GM12801 (cell line): ENCODE measurements around the gene SCN7A.

Source experiments
- CTCF ChIP-seq: IDR thresholded peaks from one replicate; pipeline ENCODE4 v1.5.1; 2011; ENCODE audit warnings: control low read depth; ENCODE audit not compliant: insufficient read length; ENCODE audit errors: extremely low read depth

SCN7A gene

GRCh38 chr2:166375195-166375735 lies 118.8 kb downstream of the SCN7A start:
- TF ChIP-seq CTCF = no peak

GRCh38 chr2:166373951-166374350 lies 120.1 kb downstream of the SCN7A start:
- TF ChIP-seq CTCF = no peak

GRCh38 chr2:166373539-166373938 lies 120.5 kb downstream of the SCN7A start:
- no peak for TF ChIP-seq CTCF

GRCh38 chr2:166373105-166373504 lies 120.9 kb downstream of the SCN7A start:
- no peak for TF ChIP-seq CTCF

- no peak for TF ChIP-seq CTCF
These were observed 122.0 kb downstream of the SCN7A start for GRCh38 chr2:166372046-166372445.

- no peak for TF ChIP-seq CTCF
These were observed 128.1 kb downstream of the SCN7A start for GRCh38 chr2:166365803-166366420.

- TF ChIP-seq CTCF = no peak
These were observed 128.8 kb downstream of the SCN7A start for GRCh38 chr2:166365239-166365638.
